SHP77 treated with DMSO at 0.1 percent for 48 hours (cell line): ENCODE results near the gene ELAVL1.
"Not testable (repeated sequence)": the region's sequence is repeated elsewhere in the genome, so short reads cannot be mapped to it uniquely, and the experiment has no call there.

Experiments
- DNase-seq: peaks from one replicate; lab custom pipeline; 2025; lab: John Stamatoyannopoulos, UW

Gene ELAVL1

GRCh38 chr19:7933411-7933810 lies 72.0 kb downstream of the ELAVL1 start:
- DNase-seq, result no peak

- no peak for DNase-seq
Observed at GRCh38 chr19:7932930-7933300, 72.5 kb downstream of the ELAVL1 start.

DNA sequence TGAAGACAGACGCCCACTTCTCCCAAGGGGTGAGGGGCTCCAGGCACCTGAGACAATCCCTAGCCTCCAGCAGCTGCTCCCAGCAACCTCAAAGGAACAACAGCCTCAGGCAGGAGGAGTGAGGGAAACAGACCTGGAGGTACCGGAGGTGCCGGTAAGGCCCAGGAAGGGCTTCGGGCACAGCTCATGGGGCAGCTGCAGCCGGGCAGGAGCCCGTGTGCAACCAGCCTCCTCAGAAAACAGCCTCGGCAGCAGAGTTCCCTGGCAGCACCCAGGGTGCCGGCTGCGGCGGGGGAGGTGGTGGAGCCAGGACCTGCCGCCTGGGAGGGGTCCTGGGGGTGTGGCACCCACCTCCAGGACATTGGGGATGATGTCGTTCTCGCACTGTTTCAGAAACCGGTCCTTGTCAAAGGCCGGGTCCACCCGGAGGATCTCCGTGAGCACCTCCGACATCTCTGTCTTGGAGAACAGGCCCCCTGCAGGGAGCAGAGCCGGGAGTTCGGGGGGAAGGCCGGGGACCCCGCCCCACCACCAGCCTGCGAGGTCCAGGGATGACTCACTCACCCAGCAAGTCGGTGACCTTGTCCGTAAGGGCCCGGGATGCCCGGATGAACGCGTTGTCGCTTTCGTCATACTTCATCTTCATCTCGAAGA lies 73.0 kb downstream of the ELAVL1 start:
- DNase-seq, result no peak

DNA sequence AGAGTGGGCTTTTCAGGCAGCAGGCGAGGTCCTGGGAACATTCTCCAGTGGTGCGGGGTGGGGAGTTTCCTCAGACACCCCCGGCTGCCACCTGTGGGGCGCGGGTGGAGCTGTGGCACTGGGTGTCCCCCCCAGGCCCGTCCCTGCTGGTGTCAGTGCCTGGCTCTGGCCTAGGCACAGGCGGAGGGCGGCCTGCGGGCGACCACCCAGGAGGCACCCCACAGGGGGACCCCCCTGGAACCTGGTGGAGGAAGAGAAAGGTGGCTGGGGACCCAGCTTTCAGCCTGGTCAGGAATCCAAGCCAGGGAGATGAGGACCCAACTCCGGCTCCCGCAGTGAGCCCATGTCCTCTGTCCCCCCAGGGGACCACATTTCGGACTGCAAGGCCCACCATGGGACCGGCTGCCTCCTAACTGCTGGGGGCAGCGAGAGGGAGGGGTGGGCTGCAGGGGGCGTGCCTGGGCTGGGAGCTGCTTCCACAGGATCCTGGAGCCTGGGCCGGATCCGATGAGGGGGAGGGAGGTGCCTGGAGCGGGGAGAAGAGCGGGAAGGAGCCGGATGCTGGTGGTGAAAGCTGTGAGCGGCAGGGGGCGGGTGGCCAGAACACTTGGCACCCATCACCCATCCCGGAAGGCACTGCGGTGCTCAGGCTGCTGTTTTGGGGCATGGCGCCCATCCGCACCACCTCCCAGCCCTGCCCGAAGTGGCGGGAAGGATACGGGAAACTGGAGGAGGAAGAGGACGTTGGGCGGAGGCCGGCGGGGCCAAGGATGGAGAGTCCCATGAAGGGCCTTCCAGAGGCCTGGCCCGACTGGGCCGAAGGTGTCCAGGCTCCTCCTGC lies 74.0 kb downstream of the ELAVL1 start:
- no peak for DNase-seq

DNA sequence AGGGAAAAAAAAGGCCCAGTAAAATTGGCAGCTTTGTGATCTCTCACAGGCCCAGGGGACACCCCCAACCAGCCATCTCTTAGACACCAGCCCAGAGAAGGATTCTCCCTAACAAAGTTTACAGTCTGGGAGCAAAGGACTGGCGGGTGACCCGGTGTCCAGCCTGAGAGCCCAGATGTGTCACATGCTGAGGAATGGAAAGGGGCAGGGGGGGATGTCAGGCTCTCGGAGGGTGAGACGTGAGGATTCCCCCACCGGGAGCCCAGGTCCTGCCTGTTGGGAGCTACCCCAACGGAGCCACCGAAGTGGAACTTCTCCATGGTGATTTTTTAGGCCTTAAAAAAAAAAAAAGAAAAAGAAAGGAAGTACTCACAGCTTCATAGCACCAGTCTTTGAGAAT lies 74.7 kb downstream of the ELAVL1 start:
- DNase-seq, result no peak

GRCh38 chr19:7930030-7930429 lies 75.4 kb downstream of the ELAVL1 start:
- DNase-seq, result not testable (repeated sequence)

GRCh38 chr19:7928741-7929701 lies 76.4 kb downstream of the ELAVL1 start:
- DNase-seq, result no peak

GRCh38 chr19:7928334-7928706 lies 77.1 kb downstream of the ELAVL1 start:
- DNase-seq, result no peak

DNA sequence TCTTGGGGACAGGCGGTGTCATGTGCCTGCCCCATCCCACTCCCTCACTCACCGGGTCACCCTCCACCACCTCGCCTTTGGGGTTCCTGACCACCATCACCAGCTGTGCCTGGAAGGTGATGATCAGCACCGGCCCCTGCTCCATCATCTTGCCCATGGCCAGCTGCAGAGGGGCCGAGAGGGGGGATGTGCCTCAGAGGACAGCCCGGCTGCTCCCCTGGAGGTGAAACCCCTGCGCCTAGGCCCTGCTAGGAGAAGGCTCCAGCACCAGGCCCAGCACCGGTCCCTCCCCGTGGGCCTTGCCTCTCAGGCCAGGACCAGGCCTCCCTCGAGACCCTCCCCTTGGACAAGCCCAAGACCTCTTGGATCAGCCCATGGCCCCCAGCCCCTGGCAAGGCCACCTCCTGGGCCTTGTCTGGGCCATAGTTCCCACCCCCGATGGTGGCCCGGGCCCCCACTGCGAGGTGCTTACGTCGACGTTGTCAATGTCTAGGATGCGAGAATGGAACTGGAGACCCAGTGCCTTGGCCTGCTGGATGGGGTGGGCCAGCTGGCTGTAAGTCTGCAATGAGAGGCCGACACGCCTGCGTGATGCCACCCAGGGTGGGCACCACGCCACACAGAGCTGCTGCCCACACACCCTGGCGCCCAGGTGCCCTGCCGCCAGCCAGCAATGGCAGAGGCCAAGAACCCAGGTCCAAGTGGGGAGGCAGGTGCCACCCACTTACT lies 77.7 kb downstream of the ELAVL1 start:
- no peak for DNase-seq

GRCh38 chr19:7926727-7927604 lies 78.5 kb downstream of the ELAVL1 start:
- DNase-seq, result no peak

GRCh38 chr19:7926021-7926726 lies 79.3 kb downstream of the ELAVL1 start, which contains the start of gene CTXN1:
TSS of gene CTXN1 (minus strand) at chr19:7926135. CDS start at chr19:7925538, 597 bp downstream.
- no peak for DNase-seq

DNA sequence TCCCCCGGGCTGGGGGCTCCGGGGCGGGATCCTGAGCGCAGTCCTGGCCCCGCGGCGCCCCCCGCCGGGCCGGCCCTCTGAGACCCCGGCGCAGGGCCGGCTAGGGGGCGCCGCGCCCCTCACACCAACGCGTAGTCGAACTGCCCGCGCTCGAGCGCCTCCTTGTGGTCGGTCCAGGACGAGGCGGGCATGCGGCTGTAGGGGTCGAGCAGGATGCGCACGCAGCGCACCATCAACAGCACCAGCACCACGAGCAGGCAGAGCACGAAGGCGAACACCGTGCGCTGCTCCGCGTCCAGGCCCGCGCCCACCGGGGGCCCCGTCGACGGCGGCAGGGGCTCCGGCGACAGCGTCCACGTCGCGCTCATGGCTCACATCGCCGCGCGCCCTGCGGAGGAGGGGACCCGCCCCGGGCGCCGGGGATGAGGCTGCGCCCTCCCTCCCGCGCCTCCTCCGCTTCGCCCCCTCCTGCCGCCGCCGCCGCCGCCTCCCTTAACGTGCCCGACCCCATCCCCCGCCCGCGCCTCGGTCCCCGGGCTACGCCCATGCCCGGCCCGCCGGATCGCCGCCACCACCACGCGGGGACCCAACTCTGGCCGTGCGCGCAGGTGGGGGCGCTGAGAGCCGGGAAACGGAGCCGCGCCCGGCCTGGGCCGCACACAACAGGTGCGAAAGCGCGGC lies 80.1 kb downstream of the ELAVL1 start:
- DNase-seq, result peak; percentile 39

- DNase-seq, result no peak
Observed at GRCh38 chr19:7924651-7925170, 80.7 kb downstream of the ELAVL1 start.

GRCh38 chr19:7924241-7924640 lies 81.2 kb downstream of the ELAVL1 start:
- DNase-seq, result no peak

DNA sequence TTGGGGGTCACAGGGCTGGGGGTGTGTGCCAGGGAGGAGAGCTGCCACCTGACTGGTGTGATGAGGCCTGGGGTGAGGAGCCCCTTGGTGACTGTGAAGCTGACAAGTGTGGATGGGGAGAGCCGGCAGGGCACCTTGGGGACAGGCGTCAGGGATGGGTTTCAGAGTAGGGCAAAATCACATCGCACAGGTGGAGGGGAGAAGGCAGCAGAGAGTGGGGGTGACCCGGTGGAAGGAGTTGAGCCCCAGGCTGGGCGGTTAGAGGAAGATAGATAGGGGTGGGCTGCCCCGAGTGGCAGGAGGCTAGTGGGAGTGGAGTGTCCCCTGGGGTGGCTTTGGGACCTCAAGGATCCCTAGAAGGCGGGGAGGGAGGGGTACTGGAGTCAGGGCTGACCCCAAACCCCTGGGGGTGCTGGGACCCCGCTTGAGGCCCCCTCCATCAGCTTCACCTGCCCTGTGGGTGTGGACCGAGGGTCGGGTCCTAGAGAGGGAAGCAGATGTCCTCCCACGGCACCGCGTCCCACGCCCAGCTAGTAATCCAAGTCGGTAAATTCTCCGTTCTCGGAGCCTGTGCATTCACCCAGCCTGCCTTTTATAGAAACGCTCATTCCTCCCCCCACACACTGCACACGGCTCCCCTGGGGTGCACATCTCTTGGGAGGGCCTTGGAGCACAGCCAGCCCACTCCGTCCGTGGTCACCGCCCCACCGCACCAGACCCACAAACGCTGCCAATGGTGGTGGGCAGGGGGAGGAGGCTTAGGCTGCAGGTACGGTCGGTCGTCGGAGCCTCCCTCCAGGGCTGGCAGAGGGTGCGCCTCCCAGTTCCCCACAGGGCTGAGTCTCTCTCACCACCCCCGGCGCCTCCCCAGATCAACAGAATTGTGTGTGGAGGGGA lies 81.9 kb downstream of the ELAVL1 start:
- DNase-seq, result no peak

GRCh38 chr19:7922836-7923195 lies 82.6 kb downstream of the ELAVL1 start:
- DNase-seq, result no peak

GRCh38 chr19:7921967-7922835 lies 83.2 kb downstream of the ELAVL1 start:
- DNase-seq, result no peak
